ENCODE measurements around the gene OR11G2.
"Not testable (repeated sequence)": the region's sequence is repeated elsewhere in the genome, so short reads cannot be mapped to it uniquely, and the experiment has no call there.

The OR11G2 gene

DNA sequence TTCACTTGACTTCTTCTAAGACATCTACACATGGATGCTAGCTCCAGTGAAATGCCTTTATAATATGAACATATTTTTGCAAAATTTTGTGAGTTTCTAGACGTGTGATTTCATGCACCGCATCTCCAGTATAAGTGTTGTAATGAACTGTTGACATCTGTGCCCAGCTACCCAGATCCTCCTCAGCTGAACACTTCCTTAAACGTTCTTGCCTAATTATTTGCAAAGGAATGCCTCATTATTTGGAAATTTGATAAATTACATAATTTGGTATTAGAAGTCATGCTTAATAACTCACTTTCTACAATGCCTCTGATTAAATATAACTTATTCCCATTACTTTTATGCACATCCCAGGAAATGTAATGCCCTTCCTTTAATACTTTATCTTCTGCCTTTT, 14.0 kb downstream of the OR11G2 start:
- no peak overlapping the region for H3K4me3 ChIP-seq (ENCODE audit: low read depth in 1 of 2, low read length in 1 of 2)
- TF ChIP-seq, protein P1, sequence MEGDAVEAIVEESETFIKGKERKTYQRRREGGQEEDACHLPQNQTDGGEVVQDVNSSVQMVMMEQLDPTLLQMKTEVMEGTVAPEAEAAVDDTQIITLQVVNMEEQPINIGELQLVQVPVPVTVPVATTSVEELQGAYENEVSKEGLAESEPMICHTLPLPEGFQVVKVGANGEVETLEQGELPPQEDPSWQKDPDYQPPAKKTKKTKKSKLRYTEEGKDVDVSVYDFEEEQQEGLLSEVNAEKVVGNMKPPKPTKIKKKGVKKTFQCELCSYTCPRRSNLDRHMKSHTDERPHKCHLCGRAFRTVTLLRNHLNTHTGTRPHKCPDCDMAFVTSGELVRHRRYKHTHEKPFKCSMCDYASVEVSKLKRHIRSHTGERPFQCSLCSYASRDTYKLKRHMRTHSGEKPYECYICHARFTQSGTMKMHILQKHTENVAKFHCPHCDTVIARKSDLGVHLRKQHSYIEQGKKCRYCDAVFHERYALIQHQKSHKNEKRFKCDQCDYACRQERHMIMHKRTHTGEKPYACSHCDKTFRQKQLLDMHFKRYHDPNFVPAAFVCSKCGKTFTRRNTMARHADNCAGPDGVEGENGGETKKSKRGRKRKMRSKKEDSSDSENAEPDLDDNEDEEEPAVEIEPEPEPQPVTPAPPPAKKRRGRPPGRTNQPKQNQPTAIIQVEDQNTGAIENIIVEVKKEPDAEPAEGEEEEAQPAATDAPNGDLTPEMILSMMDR (IDR thresholded peaks at IDR 0.05): no peak
- no peaks in the 10 kb centered on the region for H3K9me3 ChIP-seq
- no peak overlapping the region for H3K27ac ChIP-seq
- no peaks in the 10 kb centered on the region for H3K36me3 ChIP-seq
- H3K4me1 ChIP-seq (ENCODE audit: control insufficient read depth in 1 of 2, insufficient read depth in 1 of 2, low read depth in 1 of 2, low read length in 1 of 2): peaks cover 0 to 8% of the 10 kb centered on the region in 2 experiments
- H3K27me3 ChIP-seq: no peaks in the 10 kb centered on the region

DNA sequence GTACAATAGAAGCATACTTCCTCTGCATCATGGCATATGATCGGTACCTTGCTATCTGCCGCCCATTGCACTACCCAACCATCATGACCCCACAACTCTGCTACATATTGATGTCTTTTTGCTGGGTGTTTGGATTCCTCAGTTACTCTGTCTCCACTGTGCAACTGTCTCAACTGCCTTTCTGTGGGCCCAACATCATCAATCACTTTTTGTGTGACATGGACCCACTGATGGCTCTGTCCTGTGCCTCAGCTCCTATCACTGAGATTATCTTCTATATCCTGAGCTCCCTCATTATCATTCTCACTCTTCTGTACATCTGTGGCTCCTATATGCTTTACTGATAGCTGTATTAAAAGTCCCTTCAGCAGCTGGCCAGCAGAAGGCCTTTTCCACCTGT, 18.9 kb downstream of the OR11G2 start:
- TF ChIP-seq, protein P1 (IDR thresholded peaks at IDR 0.05): no peak
- H3K9me3 ChIP-seq: no peaks in the 10 kb centered on the region
- no peak overlapping the region for H3K27ac ChIP-seq

DNA sequence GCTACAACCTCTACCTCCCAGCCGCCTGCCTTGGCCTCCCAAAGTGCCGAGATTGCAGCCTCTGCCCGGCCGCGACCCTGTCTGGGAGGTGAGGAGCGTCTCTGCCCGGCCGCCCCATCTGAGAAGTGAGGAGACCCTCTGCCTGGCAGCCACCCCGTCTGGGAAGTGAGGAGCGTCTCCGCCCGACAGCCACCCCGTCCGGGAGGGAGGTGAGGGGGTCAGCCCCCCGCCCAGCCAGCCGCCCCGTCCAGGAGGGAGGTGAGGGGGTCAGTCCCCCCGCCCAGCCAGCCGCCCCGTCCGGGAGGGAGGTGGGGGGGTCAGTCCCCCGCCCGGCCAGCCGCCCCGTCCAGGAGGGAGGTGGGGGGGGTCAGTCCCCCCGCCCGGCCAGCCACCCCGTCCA, 21.7 kb downstream of the OR11G2 start:
- not testable (repeated sequence) for H3K4me3 ChIP-seq (ENCODE audit: low read depth in 1 of 2, low read length in 1 of 2); H3K36me3 ChIP-seq; H3K9me3 ChIP-seq; H3K4me1 ChIP-seq (ENCODE audit: control insufficient read depth in 1 of 2, insufficient read depth in 1 of 2, low read depth in 1 of 2, low read length in 1 of 2); H3K27me3 ChIP-seq; H3K27ac ChIP-seq

More for the DNA sequence above, 18.9 kb downstream of the OR11G2 start:
- Histone ChIP-seq H3K4me3 (ENCODE audit: low read depth in 1 of 2, low read length in 1 of 2) (no peak overlapping the region), H3K36me3 (no peaks in the 10 kb centered on the region), H3K4me1 (ENCODE audit: control insufficient read depth in 1 of 2, insufficient read depth in 1 of 2, low read depth in 1 of 2, low read length in 1 of 2) (peaks cover 0 to 5% of the 10 kb centered on the region in 2 experiments), H3K27me3 (no peaks in the 10 kb centered on the region)

DNA sequence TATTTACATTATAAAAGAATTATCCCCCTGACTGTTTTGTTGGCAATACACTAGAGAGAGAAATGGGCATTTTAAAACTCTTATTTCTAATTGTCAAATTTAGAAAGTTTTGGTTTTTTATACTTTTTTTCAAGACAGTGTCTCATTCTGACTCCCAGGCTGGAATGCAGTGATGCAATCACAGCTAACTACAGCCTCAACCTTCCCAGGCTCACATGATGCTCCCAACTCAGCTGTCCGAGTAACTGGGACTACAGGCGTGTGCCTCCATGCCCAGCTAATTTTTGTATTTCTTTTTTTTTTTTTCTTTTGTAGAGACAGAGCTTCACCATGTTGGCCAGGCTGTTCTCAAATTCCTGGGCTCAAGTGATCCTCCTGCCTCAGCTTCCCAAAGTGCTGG, 24.5 kb downstream of the OR11G2 start:
- TF ChIP-seq, protein P1 (IDR thresholded peaks at IDR 0.05): no peak
- Histone ChIP-seq H3K27ac (no peak overlapping the region), H3K36me3 (no peaks in the 10 kb centered on the region), H3K4me1 (ENCODE audit: control insufficient read depth in 1 of 2, insufficient read depth in 1 of 2, low read depth in 1 of 2, low read length in 1 of 2) (no peaks in the 10 kb centered on the region), H3K27me3 (no peaks in the 10 kb centered on the region), H3K4me3 (ENCODE audit: low read depth in 1 of 2, low read length in 1 of 2) (no peak overlapping the region), H3K9me3 (no peaks in the 10 kb centered on the region)

DNA sequence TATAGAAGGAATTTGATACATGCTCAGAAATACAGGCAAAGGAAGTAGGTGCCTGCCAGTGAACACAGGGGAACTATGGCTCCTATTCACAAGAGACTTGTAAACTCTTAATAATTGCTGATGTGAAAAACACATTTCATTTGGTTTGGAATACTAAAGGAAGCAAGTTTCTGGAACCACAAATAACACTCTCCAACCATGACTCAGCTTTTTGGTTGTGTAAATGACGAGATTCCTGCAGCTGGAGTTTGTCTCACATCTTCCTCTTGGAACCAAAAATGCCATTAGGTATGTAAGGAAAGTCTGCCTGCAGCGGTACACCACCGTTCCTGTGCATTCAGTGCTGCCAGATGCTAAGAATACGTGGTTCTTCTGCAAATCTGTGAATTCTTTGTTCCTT, 28.3 kb downstream of the OR11G2 start:
- H3K4me1 ChIP-seq (ENCODE audit: control insufficient read depth in 1 of 2, insufficient read depth in 1 of 2, low read depth in 1 of 2, low read length in 1 of 2): no peaks in the 10 kb centered on the region
- H3K27me3 ChIP-seq: no peaks in the 10 kb centered on the region
- H3K4me3 ChIP-seq (ENCODE audit: low read depth in 1 of 2, low read length in 1 of 2): no peak overlapping the region
- TF ChIP-seq, protein P1 (IDR thresholded peaks at IDR 0.05): no peak
- no peaks in the 10 kb centered on the region for H3K9me3 ChIP-seq
- no peaks in the 10 kb centered on the region for H3K36me3 ChIP-seq
- no peak overlapping the region for H3K27ac ChIP-seq

DNA sequence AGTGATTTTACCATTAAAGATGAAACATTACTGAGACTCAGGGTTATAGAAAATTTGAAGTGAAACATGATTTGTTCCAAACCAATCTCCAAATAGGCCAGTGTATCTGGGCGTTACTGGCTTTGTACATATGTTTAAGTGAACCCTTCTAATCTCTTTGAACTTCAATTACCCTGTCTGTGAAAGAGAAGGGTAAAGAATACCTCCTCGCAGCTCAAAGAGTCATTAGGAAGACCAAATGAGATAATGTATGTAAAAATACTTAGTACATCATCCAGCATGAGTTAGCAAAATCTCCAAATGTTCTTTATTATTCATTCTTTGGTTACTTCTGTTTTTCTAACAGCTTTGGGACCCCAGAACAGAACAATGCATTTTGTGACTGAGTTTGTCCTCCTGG, 32.7 kb downstream of the OR11G2 start, which contains the start of gene OR11H6:
Gene OR11H6, plus strand, starts transcription at position 301 of the 400 bp plus-strand sequence. Its CDS starts 0 bp downstream, at position 301.
- Histone ChIP-seq H3K27me3 (no peaks in the 10 kb centered on the region), H3K4me1 (ENCODE audit: control insufficient read depth in 1 of 2, insufficient read depth in 1 of 2, low read depth in 1 of 2, low read length in 1 of 2) (no peaks in the 10 kb centered on the region), H3K27ac (no peak within 1 kb of the TSS), H3K9me3 (no peaks in the 10 kb centered on the region), H3K4me3 (ENCODE audit: low read depth in 1 of 2, low read length in 1 of 2) (no peak within 1 kb of the TSS), H3K36me3 (no peaks in the 10 kb centered on the region)
- TF ChIP-seq, protein P1 (IDR thresholded peaks at IDR 0.05): no peak
